Upper lobe of left lung (tissue), 4 donors: Measurements from ENCODE around the gene OLFML1.

Experiments used
- CTCF ChIP-seq, 6 experiments: fragments of 450-650 bp in 4 of 6; fragments of 200-600 bp in 2 of 6; sonication (generic) in 2 of 6; IDR thresholded peaks; one replicate each; pipeline ENCODE4 v1.5.1; 2016 to 2019; ENCODE audit warnings: antibody characterized with exemption in 6 of 6
- EP300 ChIP-seq, 4 donors: sonication (generic); formaldehyde crosslinking; IDR thresholded peaks; one replicate each; pipeline ENCODE4 v1.5.1; 2017; ENCODE audit warnings: antibody characterized with exemption in 4 of 4, control low read depth in 2 of 4
- POLR2A ChIP-seq, 4 donors: fragments of 450-650 bp; IDR thresholded peaks; one replicate each; pipeline ENCODE4 v1.5.1; 2016 to 2017; ENCODE audit warnings: antibody characterized with exemption in 4 of 4, mild to moderate bottlenecking in 2 of 4
- POLR2AphosphoS5 ChIP-seq, 2 donors: sonication (generic); formaldehyde crosslinking; IDR thresholded peaks; one replicate each; pipeline ENCODE4 v1.5.1; 2017; ENCODE audit warnings: antibody characterized with exemption in 2 of 2

- TF ChIP-seq POLR2A (IDR thresholded peaks at IDR 0.05) (no peak), EP300 (IDR thresholded peaks at IDR 0.05) (no peak), CTCF (IDR thresholded peaks at IDR 0.05) (no peak), POLR2AphosphoS5 (IDR thresholded peaks at IDR 0.05) (no peak)
Observed at GRCh38 chr11:7551571-7551970, 66.3 kb downstream of the OLFML1 start.
